SK-N-SH (cell line): ENCODE results near the gene MT1H.

Source experiments
- CTCF ChIP-seq: fragments of 200-600 bp; sonication (generic); IDR thresholded peaks from 2 replicates; pipeline ENCODE4 v1.6.1; 2017; ENCODE audit warnings: antibody characterized with exemption, mild to moderate bottlenecking, moderate library complexity
- EP300 ChIP-seq, 2 experiments: IDR thresholded peaks; 2 replicates each; pipeline versions ENCODE4 v1.4.0 to v1.6.1; 2012; ENCODE audit warnings: borderline replicate concordance in 1 of 2, low read depth in 1 of 2, low read length in 1 of 2
- GABPA ChIP-seq: IDR thresholded peaks from 2 replicates; pipeline ENCODE4 v1.4.0; 2012; ENCODE audit warnings: low read depth, mild to moderate bottlenecking
- IRF3 ChIP-seq: fragments of 150-350 bp; IDR thresholded peaks from 2 replicates; pipeline ENCODE4 v1.6.1; 2016; ENCODE audit warnings: mild to moderate bottlenecking, low read depth, low read length
- JUND ChIP-seq: IDR thresholded peaks from 2 replicates; pipeline ENCODE4 v1.4.0; 2012
- MEF2A ChIP-seq: IDR thresholded peaks from 2 replicates; pipeline ENCODE4 v1.4.0; 2012; ENCODE audit warnings: low read depth, borderline replicate concordance
- MXI1 ChIP-seq: IDR thresholded peaks from 2 replicates; pipeline ENCODE4 v1.6.1; 2012; ENCODE audit warnings: mild to moderate bottlenecking, low read depth, low read length, improper control_type of control experiment
- NFIC ChIP-seq: IDR thresholded peaks from 2 replicates; pipeline ENCODE4 v1.4.0; 2012; ENCODE audit warnings: borderline replicate concordance
- POLR2AphosphoS5 ChIP-seq: IDR thresholded peaks from 2 replicates; pipeline ENCODE4 v1.6.1; 2012; ENCODE audit warnings: low read depth, low read length
- RCOR1 ChIP-seq: fragments of 150-350 bp; IDR thresholded peaks from 2 replicates; pipeline ENCODE4 v1.6.1; 2017; ENCODE audit warnings: antibody characterized with exemption, low read length
- RFX5 ChIP-seq: IDR thresholded peaks from 2 replicates; pipeline ENCODE4 v1.6.1; 2012; ENCODE audit warnings: mild to moderate bottlenecking, improper control_type of control experiment, low read length
- RXRA ChIP-seq: IDR thresholded peaks from 2 replicates; pipeline ENCODE4 v1.4.0; 2012; ENCODE audit warnings: low read depth, mild to moderate bottlenecking, borderline replicate concordance
- SIN3A ChIP-seq: IDR thresholded peaks from 2 replicates; pipeline ENCODE4 v1.6.1; 2012; ENCODE audit warnings: low read depth, mild to moderate bottlenecking, low read length, moderate library complexity, borderline replicate concordance

GRCh38 chr16:56682703-56683397, 13.2 kb downstream of the MT1H start:
- TF ChIP-seq CTCF (no peak), JUND (no peak), RCOR1 (no peak), EP300 (IDR thresholded peaks at IDR 0.05; ENCODE audit: borderline replicate concordance in 1 of 2, low read depth in 1 of 2, low read length in 1 of 2) (no peak), MEF2A (no peak), RFX5 (no peak), GABPA (no peak), SIN3A (no peak), IRF3 (no peak), POLR2AphosphoS5 (no peak), MXI1 (no peak), RXRA (no peak), NFIC (no peak)
